NCI-H1930 (cell line): ENCODE measurements around the gene ZDHHC7.
A peak's percentile ranks its signal among the peaks of the same experiment; 100 is the strongest.
"Not testable (repeated sequence)": the region's sequence is repeated elsewhere in the genome, so short reads cannot be mapped to it uniquely, and the experiment has no call there.

Experiments
- DNase-seq, 2 experiments: peaks; one replicate each; lab custom pipeline; 2025; lab: John Stamatoyannopoulos, UW

The ZDHHC7 gene

GRCh38 chr16:84938616-84939015 lies 72.7 kb downstream of the ZDHHC7 start:
- DNase-seq = not testable (repeated sequence)

GRCh38 chr16:84937196-84938005 lies 73.9 kb downstream of the ZDHHC7 start:
- no peak for DNase-seq

GRCh38 chr16:84933774-84934631 lies 77.3 kb downstream of the ZDHHC7 start:
- no peak for DNase-seq

GRCh38 chr16:84932681-84933080 lies 78.7 kb downstream of the ZDHHC7 start:
- DNase-seq = no peak

- DNase-seq = no peak
These were observed 79.8 kb downstream of the ZDHHC7 start for GRCh38 chr16:84931506-84931905.

GRCh38 chr16:84931107-84931494 lies 80.2 kb downstream of the ZDHHC7 start:
- DNase-seq = no peak

- no peak for DNase-seq
These were observed 80.8 kb downstream of the ZDHHC7 start for GRCh38 chr16:84930298-84931106.

- no peak for DNase-seq
These were observed 81.7 kb downstream of the ZDHHC7 start for GRCh38 chr16:84929421-84930297.

- no peak for DNase-seq
These were observed 82.5 kb downstream of the ZDHHC7 start for GRCh38 chr16:84928679-84929420.

GRCh38 chr16:84927621-84928591 lies 83.4 kb downstream of the ZDHHC7 start:
- DNase-seq = no peak

- DNase-seq = no peak
These were observed 84.9 kb downstream of the ZDHHC7 start for GRCh38 chr16:84926462-84926861.

- DNase-seq = no peak
These were observed 85.5 kb downstream of the ZDHHC7 start for GRCh38 chr16:84925773-84926372.

- peak in 1 of 2 experiments; percentile 22 for DNase-seq
These were observed 86.1 kb downstream of the ZDHHC7 start for GRCh38 chr16:84925092-84925772.

- no peak for DNase-seq
These were observed 86.8 kb downstream of the ZDHHC7 start for GRCh38 chr16:84924331-84925091.
